OCI-LY1 (cell line): ENCODE data around the gene CNPY4.

Source experiments
- EZH2 ChIP-seq: fragments of 200-600 bp; sonication (generic), shearing (Covaris generic); IDR thresholded peaks from 2 replicates; pipeline ENCODE4 v1.8.0; 2017; ENCODE audit warnings: borderline replicate concordance, mixed run types, mild to moderate bottlenecking, antibody characterized with exemption, low read length, moderate library complexity, mixed read lengths
- TF ChIP-seq, protein P1 (sequence below): fragments of 200-600 bp; sonication (generic), shearing (Covaris generic); IDR thresholded peaks from 2 replicates; pipeline ENCODE4 v1.5.1; 2017; ENCODE audit warnings: mild to moderate bottlenecking, antibody characterized with exemption, low read length, moderate library complexity, mixed read lengths

DNA sequence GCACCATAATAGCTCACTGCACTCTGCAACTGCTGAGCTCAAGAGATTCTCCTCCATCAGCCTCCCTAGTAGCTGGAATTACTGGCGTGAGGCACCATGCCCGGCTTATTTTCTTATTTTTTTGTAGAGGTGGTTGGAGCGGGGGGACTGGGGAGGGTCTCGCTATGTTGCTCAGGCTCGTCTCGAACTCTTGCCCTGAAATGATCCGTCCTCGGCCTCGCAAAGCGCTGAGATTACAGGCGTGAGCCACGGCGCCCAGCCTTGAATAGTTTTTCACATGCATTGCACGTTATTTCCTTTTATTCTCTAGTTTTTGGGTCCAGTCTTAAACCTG, 28.8 kb downstream of the CNPY4 start:
- TF ChIP-seq, protein P1, sequence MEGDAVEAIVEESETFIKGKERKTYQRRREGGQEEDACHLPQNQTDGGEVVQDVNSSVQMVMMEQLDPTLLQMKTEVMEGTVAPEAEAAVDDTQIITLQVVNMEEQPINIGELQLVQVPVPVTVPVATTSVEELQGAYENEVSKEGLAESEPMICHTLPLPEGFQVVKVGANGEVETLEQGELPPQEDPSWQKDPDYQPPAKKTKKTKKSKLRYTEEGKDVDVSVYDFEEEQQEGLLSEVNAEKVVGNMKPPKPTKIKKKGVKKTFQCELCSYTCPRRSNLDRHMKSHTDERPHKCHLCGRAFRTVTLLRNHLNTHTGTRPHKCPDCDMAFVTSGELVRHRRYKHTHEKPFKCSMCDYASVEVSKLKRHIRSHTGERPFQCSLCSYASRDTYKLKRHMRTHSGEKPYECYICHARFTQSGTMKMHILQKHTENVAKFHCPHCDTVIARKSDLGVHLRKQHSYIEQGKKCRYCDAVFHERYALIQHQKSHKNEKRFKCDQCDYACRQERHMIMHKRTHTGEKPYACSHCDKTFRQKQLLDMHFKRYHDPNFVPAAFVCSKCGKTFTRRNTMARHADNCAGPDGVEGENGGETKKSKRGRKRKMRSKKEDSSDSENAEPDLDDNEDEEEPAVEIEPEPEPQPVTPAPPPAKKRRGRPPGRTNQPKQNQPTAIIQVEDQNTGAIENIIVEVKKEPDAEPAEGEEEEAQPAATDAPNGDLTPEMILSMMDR: no peak
- TF ChIP-seq EZH2: no peak
